Hematopoietic multipotent progenitor cell (in vitro differentiated cells): ENCODE data around the gene OR56B1. TPM values are rescaled to one million over a fixed set of nuclear protein-coding genes. Genes with fewer than 3 reads are reported as not detected.
"Not testable (repeated sequence)": the region's sequence is repeated elsewhere in the genome, so short reads cannot be mapped to it uniquely, and the experiment has no call there.

ENCODE experiments used
- DNase-seq, 3 donors: peaks; one replicate each; pipeline ENCODE4 v3.0.0-alpha.2; 2011 to 2015; ENCODE audit warnings: low read depth in 2 of 3, low spot score in 2 of 3
- total RNA-seq: library from RNA; depleted of rRNA; stranded (reverse); fragments of >200 nt; gene quantifications from one replicate; pipeline ENCODE4 v1.2.3, GENCODE V29; 2012

Gene OR56B1
- 0.27 TPM for total RNA-seq

DNA sequence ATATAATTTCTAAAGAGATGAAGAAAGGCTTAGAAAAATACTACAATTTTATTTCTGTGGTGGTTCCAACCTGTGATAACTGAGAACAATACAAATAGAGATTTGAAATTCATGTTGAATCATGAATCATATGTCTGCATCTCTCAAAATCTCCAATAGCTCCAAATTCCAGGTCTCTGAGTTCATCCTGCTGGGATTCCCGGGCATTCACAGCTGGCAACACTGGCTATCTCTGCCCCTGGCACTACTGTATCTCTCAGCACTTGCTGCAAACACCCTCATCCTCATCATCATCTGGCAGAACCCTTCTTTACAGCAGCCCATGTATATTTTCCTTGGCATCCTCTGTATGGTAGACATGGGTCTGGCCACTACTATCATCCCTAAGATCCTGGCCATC lies at the start of gene OR56B1:
OR56B1 (plus strand) TSS at position 53 of the 400 bp plus-strand sequence; CDS start at position 122, 69 bp downstream.
- DNase-seq = no peak

GRCh38 chr11:5688482-5688881 lies 47.8 kb upstream of the OR56B1 start:
- DNase-seq = no peak

GRCh38 chr11:5689551-5689983 lies 46.7 kb upstream of the OR56B1 start, which contains the start of gene TRIM22:
TSS of gene TRIM22 (plus strand) at chr11:5689790. CDS start at chr11:5696233, 6,443 bp downstream.
- DNase-seq = peak in 2 of 3 donors; percentile 62 to 79

- no peak for DNase-seq
Measured at GRCh38 chr11:5690216-5690615, 46.0 kb upstream of the OR56B1 start.

DNA sequence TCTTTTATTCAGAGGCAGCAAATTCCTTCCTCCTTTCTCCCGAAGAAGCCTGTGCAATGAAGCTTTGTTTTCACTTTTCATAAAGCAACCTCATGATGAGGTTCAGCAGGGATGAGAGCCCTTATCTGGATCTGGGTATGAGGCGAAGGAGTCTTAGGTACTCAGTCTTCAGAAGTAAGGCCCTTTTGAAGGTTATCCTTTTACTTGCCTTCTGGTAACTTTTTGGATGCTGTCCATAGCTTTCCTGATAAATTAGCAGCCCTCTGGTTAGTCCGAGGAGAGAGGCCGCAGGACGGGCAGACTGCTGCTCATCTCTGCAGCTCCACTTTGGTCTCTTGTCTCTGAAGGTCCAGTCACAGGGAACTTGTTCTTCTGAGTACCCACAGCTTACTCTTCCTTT lies 45.5 kb upstream of the OR56B1 start:
- no peak for DNase-seq

GRCh38 chr11:5691238-5691963 lies 44.8 kb upstream of the OR56B1 start:
- DNase-seq = not testable (repeated sequence)

DNA sequence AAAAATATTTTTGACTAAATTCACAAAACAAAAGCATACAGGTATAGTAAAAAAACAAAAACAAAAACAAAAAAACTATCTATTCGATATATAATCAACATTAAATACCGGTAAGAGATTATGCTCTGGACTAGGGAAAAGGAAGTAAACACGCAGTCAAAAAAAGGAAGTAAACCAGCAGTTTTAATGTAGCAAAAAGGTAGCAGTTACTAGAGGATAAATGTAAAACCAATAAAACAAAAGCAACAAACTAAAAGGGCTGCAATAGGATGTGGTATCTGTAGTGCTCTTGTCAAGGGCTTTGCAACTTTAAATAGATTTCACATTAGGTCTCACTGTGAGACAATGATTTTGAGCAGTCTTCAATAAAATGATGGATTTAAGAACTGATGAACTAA lies 44.3 kb upstream of the OR56B1 start:
- DNase-seq = peak in 1 of 3 donors; percentile 44

DNA sequence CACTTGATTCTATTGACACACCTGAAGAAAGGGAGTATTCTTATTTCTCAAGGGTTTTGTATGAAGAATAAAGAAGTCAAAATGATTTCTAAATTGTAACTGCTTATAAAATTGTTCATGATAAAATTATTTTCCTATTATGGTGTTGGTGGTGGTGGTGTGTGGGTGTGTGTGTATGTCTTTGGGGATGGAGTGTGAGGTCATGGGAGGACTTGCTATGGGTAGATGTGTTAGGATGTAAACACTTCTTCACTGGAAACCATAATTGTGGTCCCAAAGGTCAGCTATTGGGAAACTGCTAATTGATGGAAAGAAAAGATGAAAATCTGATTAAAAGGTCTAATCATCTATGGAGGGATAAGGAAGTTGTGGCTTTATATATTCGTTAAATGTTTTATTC lies 41.6 kb upstream of the OR56B1 start:
- no peak for DNase-seq

DNA sequence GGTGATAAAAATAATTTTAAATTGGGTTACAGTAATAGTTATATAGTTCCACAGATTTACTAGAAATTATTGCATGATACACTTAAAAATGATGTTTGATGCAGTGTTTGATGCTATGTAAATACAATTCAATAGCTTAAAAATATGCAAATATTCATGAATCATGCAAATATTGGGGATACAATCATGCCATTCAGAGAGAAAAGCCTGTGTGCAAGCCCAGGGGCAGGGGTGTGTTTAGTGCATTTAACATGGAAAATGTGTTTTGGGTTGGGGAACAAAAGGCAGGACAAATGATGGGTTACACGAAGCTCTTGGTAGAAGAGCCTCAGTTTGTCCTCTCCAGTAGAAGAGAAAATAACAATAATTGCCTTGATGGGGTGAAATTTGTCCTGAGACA lies 40.7 kb upstream of the OR56B1 start:
- DNase-seq = no peak

GRCh38 chr11:5696210-5696609 lies 40.0 kb upstream of the OR56B1 start:
- no peak for DNase-seq

DNA sequence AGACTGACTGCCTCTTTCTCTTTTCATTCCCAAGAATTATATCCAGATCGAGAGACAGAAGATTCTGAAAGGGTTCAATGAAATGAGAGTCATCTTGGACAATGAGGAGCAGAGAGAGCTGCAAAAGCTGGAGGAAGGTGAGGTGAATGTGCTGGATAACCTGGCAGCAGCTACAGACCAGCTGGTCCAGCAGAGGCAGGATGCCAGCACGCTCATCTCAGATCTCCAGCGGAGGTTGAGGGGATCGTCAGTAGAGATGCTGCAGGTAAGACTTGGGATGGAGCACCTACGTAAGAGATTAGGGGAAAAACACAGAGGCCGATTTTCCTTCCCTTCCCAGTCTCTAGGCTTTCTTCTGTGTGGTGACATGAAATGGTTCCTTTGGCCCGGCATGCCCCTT lies 38.0 kb upstream of the OR56B1 start:
- no peak for DNase-seq

DNA sequence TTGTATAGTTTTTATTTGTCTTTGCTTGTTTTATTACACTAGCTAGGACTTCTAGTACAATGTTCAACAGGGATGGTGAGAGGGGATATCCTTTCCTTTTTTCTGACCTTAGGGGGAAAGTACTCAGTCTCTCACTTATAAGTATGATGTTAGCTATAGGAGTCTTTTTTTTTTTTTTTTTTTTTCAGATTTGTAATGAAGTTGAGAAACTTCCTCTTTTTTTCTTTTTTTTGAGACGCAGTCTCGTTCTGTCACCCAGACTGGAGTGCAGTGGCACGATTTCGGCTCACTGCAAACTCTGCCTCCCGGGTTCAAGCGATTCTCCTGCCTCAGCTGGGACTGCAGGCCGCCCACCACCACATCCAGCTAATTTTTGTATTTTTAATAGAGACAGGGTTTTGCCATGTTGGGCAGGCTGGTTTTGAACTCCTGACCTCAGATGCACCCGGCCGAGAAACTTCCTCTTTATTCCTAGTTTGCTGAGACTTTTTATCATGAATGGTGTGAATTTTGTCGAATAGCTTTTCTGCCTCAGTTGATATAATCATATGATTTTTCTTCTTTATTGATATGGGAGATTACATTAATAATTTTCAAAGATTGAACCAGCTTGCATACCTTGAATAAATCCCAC lies 35.7 kb upstream of the OR56B1 start:
- DNase-seq = peak in 1 of 3 donors; percentile 59

DNA sequence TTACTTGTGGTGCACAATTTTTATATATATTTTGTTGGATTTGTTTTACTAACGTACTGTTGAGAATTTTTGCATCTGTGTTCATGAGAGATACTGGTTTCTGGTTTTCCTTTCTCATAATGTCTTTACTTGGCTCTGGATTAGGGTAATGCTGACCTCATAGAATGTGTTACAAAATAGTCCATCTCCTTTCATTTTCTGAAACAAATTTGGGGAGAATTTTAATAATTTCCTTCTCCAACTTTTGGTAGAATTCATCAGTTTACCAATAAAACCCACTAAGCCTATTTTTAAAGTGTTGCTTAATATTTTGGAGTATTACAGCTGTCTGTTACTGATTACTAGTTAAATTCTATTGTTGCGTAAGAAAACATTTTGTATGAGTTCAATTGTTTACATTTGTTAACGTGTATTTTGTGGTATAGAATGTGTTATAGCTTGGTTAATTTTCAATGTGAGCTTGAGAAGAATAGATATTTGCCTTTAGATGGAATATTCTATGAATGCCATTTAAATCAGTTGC lies 35.1 kb upstream of the OR56B1 start:
- DNase-seq = no peak

GRCh38 chr11:5703741-5704536 lies 32.3 kb upstream of the OR56B1 start:
- DNase-seq = no peak

DNA sequence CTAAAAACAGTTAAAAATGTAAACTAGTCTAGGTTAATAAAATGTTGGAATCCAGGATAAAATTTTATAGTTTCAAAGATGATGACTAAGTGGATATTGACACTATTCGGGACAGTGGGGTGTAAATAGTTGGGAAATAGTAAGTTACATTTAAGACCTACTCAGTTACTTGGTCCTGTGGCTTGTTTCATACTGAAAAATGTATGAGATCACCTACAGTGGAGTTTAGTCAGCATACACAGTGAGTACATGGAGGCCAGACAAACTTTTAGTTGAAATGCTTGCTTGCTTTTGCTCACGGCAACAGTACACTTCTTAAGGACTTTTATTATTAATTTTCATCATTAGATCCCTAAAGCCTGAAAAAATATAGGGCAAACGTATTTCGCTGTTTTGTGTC lies 30.6 kb upstream of the OR56B1 start:
- DNase-seq = no peak

- DNase-seq = peak in 1 of 3 donors; percentile 32
Measured at GRCh38 chr11:5712507-5712906, 23.7 kb upstream of the OR56B1 start.

GRCh38 chr11:5713695-5714094 lies 22.6 kb upstream of the OR56B1 start:
- peak in 1 of 3 donors; percentile 68 for DNase-seq

GRCh38 chr11:5716518-5716917 lies 19.7 kb upstream of the OR56B1 start:
- DNase-seq = not testable (repeated sequence)

- peak in 1 of 3 donors; percentile 11 for DNase-seq
Measured at GRCh38 chr11:5719703-5720495, 16.3 kb upstream of the OR56B1 start.

GRCh38 chr11:5722622-5723021 lies 13.6 kb upstream of the OR56B1 start:
- DNase-seq = no peak
